Upper lobe of right lung (tissue), 1 donor: Measurements from ENCODE around the gene MEIKIN. TPM values are rescaled to one million over a fixed set of nuclear protein-coding genes. Genes with fewer than 3 reads are reported as not detected.

Source experiments
- ATAC-seq: fragments of 200-7000 bp; cut with Tn5 transposase; one replicate; pipeline ENCODE4 v1.9.1; 2020; ENCODE audit warnings: mild to moderate bottlenecking, moderate library complexity
- DNase-seq: peaks from one replicate; pipeline ENCODE4 v3.0.0-alpha.2; 2020
- H3K27ac ChIP-seq: fragments of 200-600 bp; one replicate; pipeline ENCODE4 v1.8.0; 2022
- H3K27me3 ChIP-seq: fragments of 200-600 bp; one replicate; pipeline ENCODE4 v1.8.0; 2022; ENCODE audit warnings: mild to moderate bottlenecking
- H3K36me3 ChIP-seq: fragments of 200-600 bp; one replicate; pipeline ENCODE4 v1.8.0; 2022
- H3K4me1 ChIP-seq: fragments of 200-600 bp; one replicate; pipeline ENCODE4 v1.8.0; 2022
- H3K4me3 ChIP-seq: fragments of 200-600 bp; one replicate; pipeline ENCODE4 v1.8.0; 2022; ENCODE audit warnings: mild to moderate bottlenecking
- H3K9me3 ChIP-seq: fragments of 200-600 bp; one replicate; pipeline ENCODE4 v1.8.0; 2022
- intact Hi-C: fragments of 100-400 bp; cut with DNase I; formaldehyde crosslinking; loops from one replicate; pipeline ENCODE4 v1.11.0; 2022
- total RNA-seq: library from RNA; stranded (reverse); fragmentation: NEBNext Ultra II Directional; extraction: Animal tissue kit (Norgen Biotek cat#: 25700); gene quantifications from one replicate; pipeline ENCODE4 v1.2.1, GENCODE V29; 2021
- TF ChIP-seq, protein P1 (sequence below): fragments of 200-600 bp; IDR thresholded peaks from one replicate; pipeline ENCODE4 v1.8.0; 2022; ENCODE audit warnings: antibody characterized with exemption
- donor health status: DM: no; HTN: yes; CAD: no; lungs with severe emphysema.

The MEIKIN gene
- total RNA-seq, 1 donor from 2014 or later: not detected

DNA sequence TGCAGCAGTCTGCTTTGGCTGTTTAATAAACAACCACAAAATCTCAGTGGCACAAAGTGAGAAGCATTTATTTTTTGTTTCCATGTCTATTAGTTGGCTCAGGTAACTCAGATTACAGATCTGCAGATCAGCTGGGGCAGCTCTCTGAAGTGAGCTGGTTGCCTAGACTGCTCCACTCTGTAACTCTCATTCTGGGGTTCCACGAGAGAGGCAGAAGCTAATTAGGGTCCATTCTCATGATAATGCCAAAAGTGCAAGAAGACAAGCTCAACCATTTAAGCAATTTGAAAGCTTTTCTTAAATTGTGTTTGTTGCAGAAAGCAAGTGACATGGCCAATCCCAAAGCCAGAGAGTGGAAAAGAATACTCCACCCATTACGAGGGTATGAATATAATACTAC is 13.2 kb downstream of the MEIKIN start:
- no peaks in the 10 kb centered on the region for H3K36me3 ChIP-seq
- peaks cover 7% of the 10 kb centered on the region for H3K27me3 ChIP-seq
- no peak overlapping the region for H3K27ac ChIP-seq
- H3K9me3 ChIP-seq: peaks cover 2% of the 10 kb centered on the region
- no peak overlapping the region for H3K4me3 ChIP-seq
- DNase-seq: no peak
- ATAC-seq: no peak
- no peaks in the 10 kb centered on the region for H3K4me1 ChIP-seq
- TF ChIP-seq, protein P1, sequence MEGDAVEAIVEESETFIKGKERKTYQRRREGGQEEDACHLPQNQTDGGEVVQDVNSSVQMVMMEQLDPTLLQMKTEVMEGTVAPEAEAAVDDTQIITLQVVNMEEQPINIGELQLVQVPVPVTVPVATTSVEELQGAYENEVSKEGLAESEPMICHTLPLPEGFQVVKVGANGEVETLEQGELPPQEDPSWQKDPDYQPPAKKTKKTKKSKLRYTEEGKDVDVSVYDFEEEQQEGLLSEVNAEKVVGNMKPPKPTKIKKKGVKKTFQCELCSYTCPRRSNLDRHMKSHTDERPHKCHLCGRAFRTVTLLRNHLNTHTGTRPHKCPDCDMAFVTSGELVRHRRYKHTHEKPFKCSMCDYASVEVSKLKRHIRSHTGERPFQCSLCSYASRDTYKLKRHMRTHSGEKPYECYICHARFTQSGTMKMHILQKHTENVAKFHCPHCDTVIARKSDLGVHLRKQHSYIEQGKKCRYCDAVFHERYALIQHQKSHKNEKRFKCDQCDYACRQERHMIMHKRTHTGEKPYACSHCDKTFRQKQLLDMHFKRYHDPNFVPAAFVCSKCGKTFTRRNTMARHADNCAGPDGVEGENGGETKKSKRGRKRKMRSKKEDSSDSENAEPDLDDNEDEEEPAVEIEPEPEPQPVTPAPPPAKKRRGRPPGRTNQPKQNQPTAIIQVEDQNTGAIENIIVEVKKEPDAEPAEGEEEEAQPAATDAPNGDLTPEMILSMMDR: no peak
- intact Hi-C loops: no loop called here

DNA sequence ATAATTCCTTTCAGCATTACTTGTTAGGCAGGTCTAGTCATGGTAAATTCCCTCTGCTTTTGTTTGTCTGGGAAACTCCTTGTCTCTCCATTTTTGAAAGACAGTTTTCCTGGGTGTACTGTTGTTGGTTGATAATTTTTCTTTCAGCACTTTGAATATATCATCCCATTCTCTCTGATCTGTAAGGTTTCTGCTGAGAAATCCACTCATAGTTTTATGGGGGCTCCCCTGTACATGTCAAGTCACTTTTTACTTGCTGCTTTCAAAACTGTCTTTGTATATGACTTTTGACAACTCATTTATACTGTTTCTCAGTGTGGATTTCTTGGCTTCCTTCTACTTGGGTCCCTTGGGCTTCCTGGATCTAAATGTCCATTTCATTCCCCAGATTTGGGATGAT is 16.5 kb downstream of the MEIKIN start:
- no peak for DNase-seq
- Histone ChIP-seq H3K4me1 (no peaks in the 10 kb centered on the region), H3K27ac (no peak overlapping the region), H3K36me3 (no peaks in the 10 kb centered on the region), H3K4me3 (no peak overlapping the region), H3K27me3 (peaks cover 7% of the 10 kb centered on the region), H3K9me3 (peaks cover 2% of the 10 kb centered on the region)
- ATAC-seq: no peak
- intact Hi-C loops: no loop called here
- TF ChIP-seq, protein P1: no peak

DNA sequence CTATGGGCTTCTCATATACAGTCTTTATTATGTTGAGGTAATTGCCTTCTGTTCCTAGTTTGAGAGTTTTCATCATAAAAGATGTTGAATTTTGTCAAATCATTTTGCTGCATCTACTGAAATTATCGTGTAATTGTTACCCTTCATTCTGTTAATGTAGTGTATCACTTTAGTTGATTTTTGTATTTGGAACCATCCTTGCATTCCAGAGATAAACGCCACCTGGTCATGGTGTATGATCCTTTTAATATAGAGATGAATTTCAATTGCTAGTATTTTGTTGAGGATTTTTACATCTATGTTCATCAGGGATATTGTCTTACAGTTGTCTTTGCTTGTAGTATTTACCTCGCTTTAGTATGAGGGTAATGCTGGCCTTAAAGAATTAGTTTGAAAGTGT is 19.3 kb downstream of the MEIKIN start:
- Histone ChIP-seq H3K4me1 (no peaks in the 10 kb centered on the region), H3K4me3 (no peak overlapping the region), H3K27ac (no peak overlapping the region), H3K9me3 (peaks cover 2% of the 10 kb centered on the region), H3K27me3 (no peaks in the 10 kb centered on the region), H3K36me3 (no peaks in the 10 kb centered on the region)
- intact Hi-C loops: no loop called here
- DNase-seq (no peak), ATAC-seq (no peak)
- TF ChIP-seq, protein P1: no peak

- ATAC-seq (no peak), DNase-seq (no peak)
- TF ChIP-seq, protein P1: no peak
- no peaks in the 10 kb centered on the region for H3K36me3 ChIP-seq
- no peaks in the 10 kb centered on the region for H3K27me3 ChIP-seq
- H3K4me3 ChIP-seq: no peak overlapping the region
- intact Hi-C loops: no loop called here
- no peaks in the 10 kb centered on the region for H3K9me3 ChIP-seq
- no peak overlapping the region for H3K27ac ChIP-seq
- no peaks in the 10 kb centered on the region for H3K4me1 ChIP-seq
These were observed 29.0 kb downstream of the MEIKIN start for GRCh38 chr5:131916481-131916880.

- no peaks in the 10 kb centered on the region for H3K36me3 ChIP-seq
- H3K4me3 ChIP-seq: no peak overlapping the region
- TF ChIP-seq, protein P1: no peak
- DNase-seq: no peak
- H3K27me3 ChIP-seq: no peaks in the 10 kb centered on the region
- H3K9me3 ChIP-seq: no peaks in the 10 kb centered on the region
- no peaks in the 10 kb centered on the region for H3K4me1 ChIP-seq
- intact Hi-C loops: no loop called here
- no peak for ATAC-seq
- no peak overlapping the region for H3K27ac ChIP-seq
These were observed 31.0 kb downstream of the MEIKIN start for GRCh38 chr5:131914472-131914871.

- no peak overlapping the region for H3K27ac ChIP-seq
- TF ChIP-seq, protein P1: no peak
- H3K4me3 ChIP-seq: no peak overlapping the region
- intact Hi-C loops: no loop called here
- H3K9me3 ChIP-seq: no peaks in the 10 kb centered on the region
- DNase-seq (no peak), ATAC-seq (no peak)
- H3K27me3 ChIP-seq: no peaks in the 10 kb centered on the region
- no peaks in the 10 kb centered on the region for H3K36me3 ChIP-seq
- no peaks in the 10 kb centered on the region for H3K4me1 ChIP-seq
These were observed 31.9 kb downstream of the MEIKIN start for GRCh38 chr5:131913603-131914002.
